Measurements from ENCODE around the gene NUSAP1.
A peak's percentile ranks its signal among the peaks of the same experiment; 100 is the strongest.
"Not testable (repeated sequence)": the region's sequence is repeated elsewhere in the genome, so short reads cannot be mapped to it uniquely, and the experiment has no call there.

Gene NUSAP1, protein sequence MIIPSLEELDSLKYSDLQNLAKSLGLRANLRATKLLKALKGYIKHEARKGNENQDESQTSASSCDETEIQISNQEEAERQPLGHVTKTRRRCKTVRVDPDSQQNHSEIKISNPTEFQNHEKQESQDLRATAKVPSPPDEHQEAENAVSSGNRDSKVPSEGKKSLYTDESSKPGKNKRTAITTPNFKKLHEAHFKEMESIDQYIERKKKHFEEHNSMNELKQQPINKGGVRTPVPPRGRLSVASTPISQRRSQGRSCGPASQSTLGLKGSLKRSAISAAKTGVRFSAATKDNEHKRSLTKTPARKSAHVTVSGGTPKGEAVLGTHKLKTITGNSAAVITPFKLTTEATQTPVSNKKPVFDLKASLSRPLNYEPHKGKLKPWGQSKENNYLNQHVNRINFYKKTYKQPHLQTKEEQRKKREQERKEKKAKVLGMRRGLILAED

DNA sequence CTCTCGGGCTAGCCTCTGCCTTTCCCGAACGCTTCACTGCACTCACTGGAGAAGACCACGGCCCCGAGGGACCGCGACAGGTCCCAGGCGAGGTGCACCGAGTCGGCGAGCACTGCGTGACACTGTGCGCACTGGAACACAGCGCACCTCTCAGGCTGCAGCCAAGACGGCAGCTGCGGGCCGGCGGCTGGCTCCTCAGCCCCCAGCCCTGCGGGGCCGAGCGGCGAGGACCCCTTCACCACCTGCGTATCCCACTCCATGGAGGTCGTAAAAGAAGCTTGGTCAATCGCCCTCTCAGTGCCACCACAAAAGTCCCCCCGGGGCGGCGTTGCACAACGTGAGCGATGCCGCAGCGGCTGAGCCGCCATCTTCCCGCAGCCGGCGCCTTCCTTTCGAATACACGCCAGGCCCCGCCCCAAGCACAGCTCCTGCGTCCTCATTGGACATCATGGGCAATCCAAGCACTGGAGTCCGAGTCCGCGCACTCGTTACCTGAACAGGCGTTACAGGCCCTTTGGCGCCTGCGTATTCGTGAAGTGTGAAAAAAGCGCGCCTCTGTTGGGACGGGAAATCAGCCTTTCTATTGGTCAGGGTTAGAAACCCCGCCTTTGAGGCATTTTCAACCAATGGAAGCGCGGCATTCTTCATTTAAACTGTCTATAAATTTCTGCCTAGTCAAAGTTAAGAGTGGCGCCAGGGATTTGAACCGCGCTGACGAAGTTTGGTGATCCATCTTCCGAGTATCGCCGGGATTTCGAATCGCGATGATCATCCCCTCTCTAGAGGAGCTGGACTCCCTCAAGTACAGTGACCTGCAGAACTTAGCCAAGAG is at the start of gene NUSAP1, which contains the start of gene OIP5:
NUSAP1 (plus strand) TSS at position 688 of the 832 bp plus-strand sequence; CDS start at position 765, 77 bp downstream.
OIP5 (minus strand) TSS at position 398 of the 832 bp plus-strand sequence; CDS start at position 368, 30 bp downstream.
- DNase-seq: peak; percentile 100

DNA sequence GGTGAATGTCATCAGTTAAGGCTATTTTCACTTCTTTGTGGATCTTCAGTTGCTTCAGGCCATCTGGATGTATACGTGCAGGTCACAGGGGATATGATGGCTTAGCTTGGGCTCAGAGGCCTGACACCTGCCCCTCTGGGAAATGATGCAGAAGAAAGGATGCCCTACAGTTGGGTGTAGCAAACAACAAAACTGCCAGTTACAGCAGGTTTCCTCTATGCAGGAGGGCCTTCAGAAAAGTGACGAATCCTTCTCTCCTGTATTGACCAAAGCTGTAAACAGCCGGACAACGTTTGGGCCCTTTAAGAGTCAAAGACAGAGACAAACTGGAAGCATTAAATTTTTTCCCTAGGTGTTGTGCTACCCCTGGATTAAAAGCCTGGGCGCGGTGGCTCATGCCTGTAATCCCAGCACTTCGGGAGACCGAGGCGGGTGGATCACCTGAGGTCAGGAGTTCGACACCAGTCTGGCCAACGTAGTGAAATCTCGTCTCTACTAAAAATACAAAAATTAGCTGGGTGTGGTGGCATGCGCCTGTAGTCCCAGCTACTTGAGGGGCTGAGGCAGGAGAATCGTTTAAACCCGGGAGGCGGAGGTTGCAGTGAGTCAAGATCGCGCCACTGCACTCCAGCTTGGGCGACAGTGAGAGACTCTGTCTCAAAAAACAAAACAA is 49.6 kb upstream of the NUSAP1 start:
- not testable (repeated sequence) for DNase-seq

DNA sequence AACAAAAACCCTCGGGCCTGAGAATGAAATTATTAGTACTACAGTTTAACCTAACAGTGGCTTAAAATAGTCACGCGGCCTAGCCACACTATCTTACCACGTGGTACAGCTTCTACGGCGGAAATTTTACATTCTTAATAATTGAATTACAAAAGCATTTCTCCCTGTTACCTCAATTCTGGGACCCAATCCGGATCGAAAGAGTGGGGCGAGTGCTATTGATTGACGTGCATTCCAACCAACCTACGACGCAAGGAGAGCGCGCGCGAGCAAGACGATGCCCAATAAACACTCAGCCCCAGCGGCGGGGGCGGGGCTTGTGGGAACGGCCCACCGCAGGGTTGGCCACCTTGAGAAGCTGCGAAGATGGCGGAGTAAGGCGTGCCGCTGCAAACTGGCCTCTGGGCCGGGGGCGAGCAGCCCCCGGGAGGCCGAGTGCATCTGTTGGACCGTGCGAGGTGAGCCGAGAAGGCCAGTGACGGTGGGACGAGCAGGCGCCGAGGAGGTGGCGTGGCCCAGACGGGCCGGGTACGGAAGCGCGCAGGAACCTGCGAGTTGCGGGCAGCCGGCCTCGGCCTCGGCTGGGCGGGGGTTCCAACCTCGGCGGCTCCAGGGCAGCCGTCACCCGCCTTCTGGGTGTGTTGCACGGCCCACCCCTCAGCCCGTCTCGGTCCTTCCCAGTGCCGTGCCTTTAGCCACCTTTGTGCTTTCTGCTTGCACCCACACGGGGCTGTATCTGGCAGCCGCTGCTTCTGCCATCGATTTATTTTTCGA is 48.8 kb upstream of the NUSAP1 start:
- DNase-seq: peak; percentile 100

DNA sequence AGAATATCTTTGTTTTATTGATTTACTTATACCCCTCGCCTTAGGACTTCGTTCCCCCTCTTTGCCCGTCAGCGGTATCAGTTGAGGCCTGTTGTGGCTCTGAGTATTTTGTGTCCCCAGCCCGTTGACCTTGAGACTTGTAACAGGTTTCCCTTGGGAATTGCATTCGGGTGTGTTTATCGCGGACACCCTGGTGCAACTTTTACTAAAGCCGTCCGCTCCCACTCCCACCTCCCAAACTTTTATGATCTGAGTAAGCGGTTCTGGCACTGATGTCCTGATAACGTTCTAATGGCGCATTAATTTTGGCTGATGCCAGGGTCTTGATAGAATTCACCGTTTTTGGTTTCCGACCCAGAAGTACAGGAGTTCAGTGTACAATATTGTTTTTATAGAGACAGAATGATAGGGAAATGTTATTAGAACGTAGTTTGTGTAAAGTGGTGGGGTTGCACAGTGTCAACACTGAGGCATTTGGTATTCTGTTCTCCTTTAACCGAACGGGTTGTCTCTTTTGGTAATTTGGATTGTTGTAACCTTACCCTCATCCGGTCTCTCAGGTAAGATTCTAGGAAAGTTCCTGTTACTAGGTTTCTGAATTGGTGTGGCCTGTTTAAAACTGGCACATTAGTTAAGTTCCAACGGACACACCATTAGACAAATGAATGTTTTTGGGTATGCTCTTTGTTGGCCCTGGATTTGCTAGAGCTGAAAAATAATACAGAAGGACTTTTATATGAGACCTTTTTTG is 48.1 kb upstream of the NUSAP1 start:
- peak; percentile 8 for DNase-seq

DNA sequence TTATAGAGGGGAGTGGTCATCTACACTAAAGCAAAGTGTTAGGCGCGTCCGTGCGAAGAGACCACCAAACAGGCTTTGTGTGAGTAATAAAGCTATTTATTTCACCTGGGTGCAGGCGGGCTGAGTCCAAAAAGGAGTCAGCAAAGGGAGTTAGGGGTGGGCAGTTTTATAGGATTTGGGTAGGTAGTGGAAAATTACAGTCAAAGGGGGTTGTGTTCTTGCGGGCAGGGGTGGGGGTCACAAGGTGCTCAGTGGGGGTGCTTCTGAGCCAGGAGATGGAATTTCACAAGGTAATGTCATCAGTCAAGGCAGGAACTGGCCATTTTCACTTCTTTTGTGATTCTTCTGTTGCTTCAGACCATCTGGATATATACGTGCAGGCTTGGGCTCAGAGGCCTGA is 47.4 kb upstream of the NUSAP1 start:
- DNase-seq: peak; percentile 6

DNA sequence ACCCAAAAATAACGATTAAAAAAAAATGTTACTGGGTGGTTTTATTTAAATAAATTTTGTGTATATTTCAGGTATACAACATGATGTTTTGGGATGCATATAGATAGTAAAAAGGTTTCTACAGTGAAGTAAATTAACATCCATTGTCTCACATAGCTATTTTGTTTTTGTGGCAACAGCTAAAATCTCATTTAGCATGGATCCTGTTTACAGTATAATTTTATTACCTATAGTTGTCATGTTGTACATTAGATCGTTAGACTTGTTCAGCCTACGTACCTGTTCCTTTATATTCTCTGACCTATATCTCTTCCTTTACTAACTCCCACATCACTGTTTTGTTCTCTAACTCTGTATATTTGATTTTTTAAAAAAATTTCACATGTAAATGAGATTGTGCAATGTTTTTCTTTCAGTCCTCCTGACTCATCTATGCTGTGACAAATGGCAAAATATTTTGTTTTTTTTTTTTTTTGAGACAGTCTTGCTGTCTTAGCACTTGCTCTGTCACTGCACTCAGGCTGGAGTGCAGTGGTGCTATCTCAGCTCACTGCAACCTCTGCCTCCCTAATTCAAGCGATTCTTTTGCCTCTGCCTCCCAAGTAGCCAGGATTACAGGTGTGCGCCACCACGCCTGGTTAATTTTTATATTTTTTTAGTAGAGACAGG is 45.9 kb upstream of the NUSAP1 start:
- peak; percentile 88 for DNase-seq

DNA sequence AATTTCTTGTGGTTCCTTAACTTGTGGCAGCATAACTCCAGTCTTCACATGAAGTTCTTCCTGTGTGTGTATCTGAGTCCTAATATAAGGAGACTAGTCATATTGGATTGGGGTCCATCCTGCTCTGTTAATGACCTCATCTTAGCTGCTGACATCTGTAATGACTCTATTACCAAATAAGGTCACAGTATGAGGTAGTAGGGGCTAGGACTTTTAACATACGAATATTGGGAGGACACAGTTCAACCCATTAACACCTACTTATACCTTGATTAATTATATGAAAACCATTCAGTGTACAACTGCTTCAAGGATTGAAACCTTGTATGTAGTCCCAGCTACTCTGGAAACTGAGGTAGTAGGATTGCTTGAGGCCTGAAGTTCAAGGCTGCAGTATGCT is 44.2 kb upstream of the NUSAP1 start:
- DNase-seq: no peak

DNA sequence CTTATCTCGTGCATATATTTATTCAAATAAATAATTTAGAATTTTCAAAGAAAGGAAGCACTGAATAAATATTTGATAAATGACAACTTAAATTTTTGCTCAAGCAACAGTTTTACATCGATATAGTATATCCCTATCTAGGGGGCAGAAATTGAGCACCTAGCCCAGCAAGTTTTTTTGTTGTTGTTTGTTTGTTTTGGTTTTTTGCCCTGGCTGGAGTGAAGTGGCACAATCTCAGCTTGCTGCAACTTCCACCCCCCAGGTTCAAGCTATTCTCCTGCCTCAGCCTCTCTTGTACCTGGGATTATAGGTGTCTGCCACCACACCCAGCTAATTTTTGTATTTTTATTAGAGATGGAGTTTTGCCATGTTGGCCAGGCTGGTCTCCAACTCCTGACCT is 42.7 kb upstream of the NUSAP1 start:
- DNase-seq: no peak

DNA sequence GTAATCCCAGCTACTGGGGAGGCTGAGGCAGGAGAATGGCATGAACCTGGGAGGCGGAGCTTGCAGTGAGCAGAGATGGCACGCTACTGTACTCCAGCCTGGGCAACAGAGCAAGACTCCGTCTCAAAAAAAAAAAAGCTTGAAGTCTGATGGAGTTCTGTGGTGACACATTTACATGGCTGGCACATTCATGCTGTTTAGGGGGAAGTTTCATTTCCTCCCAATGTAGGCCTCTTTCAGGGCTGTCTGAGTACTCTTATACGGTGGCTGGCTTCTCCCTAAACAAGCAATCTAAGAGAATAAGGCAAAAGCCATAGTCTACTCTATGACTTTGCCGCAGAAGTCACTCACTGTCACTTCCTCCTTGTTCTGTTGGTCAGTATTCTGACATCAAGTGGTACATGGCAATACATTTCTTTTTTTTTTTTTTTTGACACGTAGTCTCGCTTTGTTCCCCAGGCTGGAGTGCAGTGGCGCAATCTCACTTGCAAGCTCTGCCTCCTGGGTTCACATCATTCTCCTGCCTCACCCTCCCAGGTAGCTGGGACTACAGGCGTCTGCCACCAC is 41.5 kb upstream of the NUSAP1 start:
- DNase-seq: peak; percentile 88

DNA sequence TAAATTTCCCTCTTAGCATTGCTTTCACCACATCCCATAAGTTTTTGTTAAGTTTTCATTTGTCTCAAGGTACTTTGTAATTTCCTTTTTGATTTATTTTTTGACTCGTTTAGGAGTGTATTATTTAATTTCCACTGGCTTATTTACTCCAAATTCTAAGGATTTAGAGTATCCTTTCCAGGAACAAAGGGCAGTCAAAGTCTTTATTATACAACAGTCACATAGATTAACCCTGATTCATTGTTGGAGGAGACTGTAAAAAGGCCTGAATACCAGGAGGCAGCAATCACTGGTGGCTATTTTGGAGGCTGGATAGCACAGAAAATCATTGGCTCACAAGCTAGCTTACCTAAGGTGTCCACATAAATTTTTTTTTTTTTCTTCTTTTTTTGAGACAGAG is 40.2 kb upstream of the NUSAP1 start:
- no peak for DNase-seq

DNA sequence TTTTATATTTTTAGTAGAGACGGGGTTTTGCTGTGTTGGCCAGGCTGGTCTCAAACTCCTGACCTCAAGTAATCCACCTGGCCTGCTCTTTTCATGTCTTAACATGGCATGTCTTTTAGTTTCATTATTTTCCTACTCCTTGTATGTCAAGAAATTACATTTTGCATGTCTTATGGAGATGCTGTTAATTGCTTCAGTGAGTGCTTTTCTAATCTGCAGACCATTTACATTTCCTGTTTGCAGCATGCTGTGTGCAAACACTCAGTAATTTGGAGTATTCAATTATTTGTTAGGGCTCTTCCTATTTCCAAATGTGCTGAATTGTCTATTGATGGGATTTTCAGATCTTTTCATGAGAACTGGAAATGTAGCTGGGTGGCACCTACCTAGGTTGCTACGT is 31.5 kb upstream of the NUSAP1 start:
- not testable (repeated sequence) for DNase-seq

DNA sequence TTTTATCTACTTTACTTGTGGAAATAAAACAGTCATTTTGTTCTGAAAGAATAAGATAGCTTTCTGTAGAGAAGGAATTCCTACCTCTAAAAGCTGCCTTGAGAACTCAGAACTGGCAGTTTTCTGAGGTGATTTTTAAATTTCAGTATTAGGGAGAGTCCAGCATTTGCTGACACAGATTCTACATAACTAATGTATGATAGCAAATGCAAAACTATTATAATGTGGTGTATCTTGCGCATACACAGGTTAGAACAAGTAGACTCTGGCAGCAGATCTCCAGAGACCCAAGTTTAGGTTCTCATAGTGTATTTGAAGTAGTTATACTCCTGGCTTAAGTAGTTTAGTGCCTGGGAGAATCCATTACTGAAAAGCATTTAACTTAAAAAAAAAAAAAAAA is 31.1 kb upstream of the NUSAP1 start:
- no peak for DNase-seq

DNA sequence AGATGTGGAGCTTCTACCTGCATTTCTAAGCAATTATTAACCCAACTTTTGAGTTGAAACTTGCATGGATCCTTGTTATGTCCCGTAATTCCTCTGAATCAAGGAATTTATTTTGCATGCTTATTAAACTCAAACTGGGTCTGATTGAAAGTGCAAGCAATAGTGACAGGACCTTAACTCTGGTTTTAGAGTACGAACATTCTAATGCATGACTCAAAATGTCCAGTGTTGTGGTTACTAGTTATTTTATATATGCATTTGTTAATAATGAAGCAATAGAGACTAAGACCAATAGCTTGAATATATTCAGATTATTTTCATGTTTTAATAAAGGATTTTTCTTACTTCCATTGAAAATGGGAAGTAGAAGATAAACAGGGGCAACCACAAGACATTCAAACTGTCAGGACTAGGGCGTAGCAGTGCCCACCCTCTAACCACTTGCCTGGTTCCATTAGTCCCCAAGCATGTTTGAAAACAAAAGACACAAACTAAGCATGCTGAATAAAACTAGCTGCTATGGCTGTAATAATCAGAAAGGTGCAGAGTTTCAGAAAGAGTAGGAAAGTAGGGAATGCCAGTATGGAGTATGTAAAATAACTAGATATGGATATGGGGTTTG is 28.4 kb upstream of the NUSAP1 start:
- DNase-seq: no peak

DNA sequence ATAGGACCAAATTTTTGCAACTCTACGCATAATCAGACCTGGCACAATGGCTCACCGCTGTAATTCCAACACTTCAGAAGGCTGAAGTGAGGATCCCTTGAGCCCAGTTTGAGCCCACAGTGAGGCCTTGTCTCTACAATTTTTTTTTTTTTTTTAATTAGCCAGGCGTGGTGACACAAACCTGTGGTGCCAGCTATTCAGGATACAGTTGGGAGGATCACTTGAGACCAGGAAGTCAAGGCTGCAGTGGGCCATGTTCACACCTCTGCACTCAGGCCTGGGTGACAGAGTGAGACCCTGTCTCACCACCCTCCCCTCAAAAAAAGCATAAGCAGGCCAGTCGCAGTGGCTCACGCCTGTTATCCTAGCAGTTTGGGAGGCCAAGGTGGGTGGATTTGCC is 25.0 kb upstream of the NUSAP1 start:
- DNase-seq: no peak

DNA sequence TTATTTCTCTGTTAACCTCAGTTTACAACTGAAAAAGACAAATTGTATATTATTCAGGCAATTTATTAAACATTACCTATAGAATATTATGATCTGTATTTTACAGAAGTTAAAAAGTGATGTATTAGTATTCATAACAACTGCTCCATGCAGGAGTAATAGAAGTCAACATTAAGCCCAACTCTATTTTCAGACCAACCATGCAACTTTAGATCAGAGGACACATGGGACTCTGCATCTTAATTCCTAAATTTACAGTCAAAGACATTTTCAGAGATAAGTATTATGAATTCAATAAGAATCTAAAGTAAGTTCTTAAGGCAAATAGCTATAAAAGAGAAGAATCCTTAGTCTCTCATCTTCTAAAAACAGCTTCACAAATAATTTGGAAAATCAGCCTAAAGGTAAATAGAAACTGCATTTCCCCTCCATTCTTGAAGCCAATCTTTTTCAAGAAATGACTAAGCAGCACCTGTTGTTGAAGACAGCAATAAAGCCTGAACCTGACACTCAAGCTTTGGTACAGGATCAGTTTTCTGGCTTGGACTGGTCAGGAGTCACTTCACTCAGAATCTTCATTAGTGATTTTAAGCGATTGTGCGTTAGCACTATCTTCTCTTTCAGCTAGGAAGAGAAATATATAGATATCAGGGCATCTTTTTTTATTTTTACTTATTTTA is 23.3 kb upstream of the NUSAP1 start:
- DNase-seq: no peak

DNA sequence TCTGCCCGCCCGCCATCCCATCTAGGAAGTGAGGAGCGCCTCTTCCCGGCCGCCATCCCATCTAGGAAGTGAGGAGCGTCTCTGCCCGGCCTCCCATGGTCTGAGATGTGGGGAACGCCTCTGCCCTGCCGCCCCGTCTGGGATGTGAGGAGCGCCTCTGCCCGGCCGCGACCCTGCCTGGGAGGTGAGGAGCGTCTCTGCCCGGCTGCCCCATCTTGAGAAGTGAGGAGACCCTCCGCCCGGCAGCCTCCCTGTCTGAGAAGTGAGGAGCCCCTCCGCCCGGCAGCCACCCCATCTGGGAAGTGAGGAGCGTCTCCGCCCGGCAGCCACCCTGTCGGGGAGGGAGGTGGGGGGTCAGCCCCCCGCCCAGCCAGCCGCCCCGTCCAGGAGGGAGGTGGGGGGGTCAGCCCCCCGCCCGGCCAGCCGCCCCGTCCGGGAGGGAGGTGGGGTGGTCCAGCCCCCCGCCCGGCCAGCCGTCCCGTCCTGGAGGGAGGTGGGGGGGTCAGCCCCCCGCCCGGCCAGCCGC is 11.8 kb upstream of the NUSAP1 start:
- DNase-seq: not testable (repeated sequence)

DNA sequence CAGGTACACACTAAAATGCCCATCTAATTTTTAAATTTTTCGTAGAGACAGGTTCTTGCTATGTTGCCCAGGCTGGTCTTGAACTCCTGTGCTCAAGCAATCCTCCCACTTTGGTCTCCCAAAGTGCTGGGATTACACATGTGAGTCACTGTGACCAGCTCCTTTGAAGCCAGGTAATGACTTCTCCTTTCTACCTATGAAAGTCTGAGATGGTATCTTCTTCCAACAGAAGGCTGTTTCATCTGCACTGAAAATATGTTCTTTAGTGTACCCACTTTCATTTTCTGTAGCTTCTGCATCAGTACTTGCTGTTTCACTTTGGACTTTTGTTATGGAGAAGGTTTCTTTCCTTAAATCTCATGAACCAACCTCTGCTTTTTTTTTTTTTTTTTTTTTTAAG is 9.1 kb upstream of the NUSAP1 start:
- peak; percentile 3 for DNase-seq

DNA sequence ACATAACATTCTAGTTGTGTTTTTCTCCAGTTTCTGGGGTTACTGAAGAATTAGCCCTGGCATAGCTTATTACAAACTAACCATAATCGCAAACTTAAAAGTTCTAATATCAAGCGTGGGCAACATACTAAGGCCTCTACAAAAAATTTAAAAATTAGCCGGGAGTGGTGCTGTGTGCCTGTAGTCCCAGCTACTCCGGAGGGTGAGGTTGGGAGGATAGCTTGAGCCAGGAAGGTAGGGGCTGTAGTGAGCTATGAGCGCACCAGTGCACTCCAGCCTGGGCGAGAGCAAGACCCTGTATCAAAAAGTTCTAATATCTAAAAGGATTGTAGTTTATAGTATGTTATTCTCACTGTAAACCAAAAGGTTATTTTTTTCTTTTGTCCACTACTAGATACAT is 1.4 kb upstream of the NUSAP1 start:
- no peak for DNase-seq

DNA sequence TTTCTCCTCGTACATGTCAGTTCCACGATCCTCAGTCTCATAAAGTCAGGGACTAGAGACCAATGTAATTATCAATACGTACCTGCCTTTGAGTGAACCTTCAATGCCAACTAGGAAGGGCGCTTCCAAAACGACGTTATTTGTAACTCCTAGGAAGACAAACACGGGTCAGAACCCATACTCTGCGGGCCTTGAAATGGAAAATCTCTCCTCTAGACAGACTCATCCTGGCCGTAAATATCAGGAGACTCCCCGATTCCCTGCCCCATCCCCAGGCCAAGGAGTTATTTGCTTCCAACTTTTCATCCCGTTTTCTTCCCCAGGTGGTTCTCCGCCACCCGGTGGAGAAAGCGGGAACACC is 868 bp upstream of the NUSAP1 start:
- no peak for DNase-seq
